Stimulated activated CD4-positive, alpha-beta T cell treated with anti-CD3 and anti-CD28 coated beads, Interleukin-1b, Interleukin-23, amount 100 ng/mL, for 1 hour (primary cell): ENCODE data around the gene TLE3.

Source experiments
- DNase-seq, 2 donors: peaks; one replicate each; pipeline ENCODE4 v3.0.0-alpha.2; 2020; ENCODE audit warnings: low read depth in 2 of 2

The TLE3 gene

DNA sequence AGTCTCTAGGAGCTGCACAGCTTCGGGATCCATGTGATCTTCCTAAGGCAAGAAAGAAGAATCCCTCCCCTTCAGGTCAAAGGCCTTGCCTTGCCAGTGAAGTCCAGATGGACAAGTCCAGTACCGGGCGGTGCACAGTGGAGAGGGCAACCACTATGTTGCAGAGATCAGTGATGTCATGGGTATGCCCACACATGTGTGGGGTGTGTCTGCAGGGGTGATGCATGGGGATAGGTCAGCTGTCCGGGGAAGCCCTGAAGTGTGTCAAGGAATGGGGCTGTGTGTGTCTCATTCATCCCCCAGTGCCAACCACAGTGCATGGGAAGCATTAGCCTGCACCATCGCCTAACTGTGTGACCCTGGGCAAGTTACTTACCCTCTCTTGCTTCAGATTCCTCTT is 66.5 kb downstream of the TLE3 start:
- DNase-seq, result no peak

DNA sequence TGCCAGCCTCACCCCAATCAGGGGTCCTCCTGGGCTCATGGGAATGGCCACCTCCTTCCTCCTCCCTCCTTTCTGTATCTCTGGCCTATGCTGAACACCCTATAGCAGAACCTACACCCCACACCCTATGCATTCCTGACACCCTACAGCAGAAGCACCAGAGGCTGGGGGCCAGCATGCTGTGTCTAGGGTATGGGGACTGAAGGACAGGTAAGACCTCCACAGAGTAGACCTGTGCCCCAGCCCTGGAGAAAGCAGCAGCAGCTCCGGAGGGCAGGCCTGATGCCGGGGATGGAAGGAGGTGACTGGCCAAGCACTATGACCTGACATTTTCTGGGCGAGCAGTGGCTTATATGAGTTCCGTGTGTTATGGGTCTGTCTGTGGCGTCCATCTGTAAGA is 66.9 kb downstream of the TLE3 start:
- DNase-seq, result no peak

DNA sequence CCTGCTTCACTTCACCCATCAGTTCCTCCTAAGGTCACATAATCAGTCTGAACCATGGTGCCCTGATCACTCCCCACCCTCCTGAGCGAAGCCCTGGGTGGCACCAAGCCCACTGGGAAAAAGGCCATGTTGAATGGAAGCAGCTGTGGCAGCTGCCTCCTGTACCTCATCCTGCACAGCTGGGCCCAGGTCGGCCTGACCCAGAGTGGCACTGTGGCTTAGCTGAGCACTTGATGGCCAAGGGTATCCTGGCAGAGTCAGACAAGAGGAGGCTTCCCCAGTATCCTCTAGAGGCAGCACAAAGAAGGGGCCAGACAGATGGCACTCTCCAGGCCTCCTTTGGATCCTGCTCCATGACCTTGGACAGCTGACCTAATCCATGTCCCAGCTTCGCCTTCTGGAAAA is 68.4 kb downstream of the TLE3 start:
- no peak for DNase-seq

GRCh38 chr15:70027518-70027917 is 70.2 kb downstream of the TLE3 start:
- DNase-seq, result no peak

DNA sequence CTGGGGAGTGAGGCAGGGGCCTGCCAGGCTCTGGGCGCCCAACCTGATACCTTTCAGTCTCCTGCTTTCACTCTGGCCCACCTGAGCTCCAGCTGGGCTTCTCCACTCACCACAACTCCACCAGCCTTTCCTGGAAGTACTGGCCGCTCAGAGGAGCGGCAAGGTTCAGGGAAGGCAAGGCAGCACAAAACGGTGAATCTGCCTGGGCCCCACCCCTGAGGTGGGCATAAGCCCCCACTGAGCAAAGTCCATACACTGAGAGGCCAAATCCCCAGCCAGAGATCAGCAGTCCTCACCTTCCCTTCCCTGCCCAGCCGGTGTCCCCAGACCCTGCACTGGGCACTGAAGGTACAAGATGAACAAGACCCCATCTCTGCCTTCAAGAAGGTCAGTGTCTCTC is 70.7 kb downstream of the TLE3 start:
- DNase-seq, result no peak

DNA sequence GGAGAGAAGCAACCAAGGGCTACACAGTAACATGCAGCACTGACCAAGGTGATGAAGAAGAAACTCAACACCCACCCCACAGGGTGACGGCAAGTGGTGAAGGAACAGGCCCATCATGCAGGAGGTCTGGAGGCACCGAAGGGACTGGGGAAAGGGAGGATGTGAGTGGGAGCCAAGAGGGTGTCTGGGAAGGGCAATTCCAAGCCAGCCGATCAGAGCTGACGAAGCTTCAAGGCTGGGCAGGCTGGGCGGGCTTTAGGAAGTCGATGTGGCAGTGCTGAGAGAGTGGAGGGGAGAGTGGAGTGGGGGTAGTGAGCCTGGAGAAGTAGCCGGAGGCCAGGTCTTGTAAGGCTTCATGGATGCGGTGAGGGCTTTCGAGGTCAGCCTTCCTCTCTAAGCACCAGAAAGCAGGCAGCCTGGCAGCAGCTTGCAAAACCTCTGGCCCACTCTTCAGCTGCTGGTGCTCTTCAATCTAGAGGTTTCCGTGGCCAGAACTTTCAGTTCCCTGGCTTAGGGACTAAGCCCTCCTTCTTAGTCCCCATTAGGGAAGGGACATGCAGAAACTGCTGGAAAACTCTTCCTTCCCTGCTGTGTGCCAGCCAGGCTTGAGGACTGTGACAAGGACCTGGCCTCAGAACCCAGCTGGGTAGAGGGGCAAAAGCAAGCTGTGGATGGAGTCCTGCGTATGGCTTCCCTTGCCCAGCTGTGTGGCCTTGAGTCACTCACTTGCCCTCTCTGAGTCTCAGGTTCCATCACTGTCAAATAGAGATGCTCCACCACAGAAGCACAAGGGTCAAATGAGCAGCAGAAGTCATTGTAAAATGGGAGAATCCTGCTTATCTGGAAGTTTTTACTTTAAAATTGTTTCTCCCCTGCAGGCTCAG is 72.1 kb downstream of the TLE3 start:
- DNase-seq, result no peak

GRCh38 chr15:70024521-70024920 is 73.2 kb downstream of the TLE3 start:
- no peak for DNase-seq

GRCh38 chr15:70023769-70024491 is 73.8 kb downstream of the TLE3 start:
- no peak for DNase-seq

- DNase-seq, result peak in 1 of 2 donors; percentile 19
Measured at GRCh38 chr15:70023064-70023768, 74.5 kb downstream of the TLE3 start.

DNA sequence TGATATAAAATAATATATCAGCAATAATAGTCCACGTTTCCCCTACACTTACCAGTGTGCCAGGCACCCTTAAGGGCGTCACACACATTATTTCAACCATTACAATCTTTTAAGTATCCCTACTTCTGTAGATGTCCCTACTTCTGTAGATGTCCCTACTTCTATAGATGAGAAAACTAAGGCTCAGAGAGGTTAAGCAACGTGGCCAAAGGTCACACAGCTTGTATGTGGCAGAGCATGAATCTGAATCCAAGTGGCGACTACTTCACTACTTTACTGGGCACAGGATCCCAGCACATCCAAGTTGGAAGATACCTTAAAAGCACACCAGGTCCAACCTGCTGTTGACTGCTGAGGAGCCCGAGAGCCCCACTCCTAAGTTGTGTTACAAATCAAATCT is 77.5 kb downstream of the TLE3 start:
- DNase-seq, result no peak

- DNase-seq, result no peak
Measured at GRCh38 chr15:70018646-70019600, 78.8 kb downstream of the TLE3 start.

- DNase-seq, result no peak
Measured at GRCh38 chr15:70017801-70018200, 79.9 kb downstream of the TLE3 start.

DNA sequence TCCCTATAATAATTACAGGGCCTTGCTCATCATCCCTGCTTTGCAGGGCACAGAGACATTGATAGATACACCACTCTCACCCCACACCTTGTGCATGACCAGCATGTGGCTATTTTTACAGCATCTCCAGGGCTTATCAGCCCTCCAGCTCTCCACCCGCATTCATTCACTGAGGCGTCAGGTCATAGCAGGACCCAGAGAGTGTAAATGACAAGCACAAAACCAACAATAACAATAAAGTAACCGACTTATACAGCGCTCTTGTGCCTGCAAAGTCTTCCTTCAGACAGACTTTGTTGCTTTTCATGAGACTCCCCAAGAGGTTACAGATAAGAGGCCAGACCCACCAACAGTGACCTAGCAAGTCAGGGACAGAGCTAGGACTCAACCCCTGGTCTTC is 80.7 kb downstream of the TLE3 start:
- no peak for DNase-seq

GRCh38 chr15:70016511-70016994 is 81.2 kb downstream of the TLE3 start:
- no peak for DNase-seq

DNA sequence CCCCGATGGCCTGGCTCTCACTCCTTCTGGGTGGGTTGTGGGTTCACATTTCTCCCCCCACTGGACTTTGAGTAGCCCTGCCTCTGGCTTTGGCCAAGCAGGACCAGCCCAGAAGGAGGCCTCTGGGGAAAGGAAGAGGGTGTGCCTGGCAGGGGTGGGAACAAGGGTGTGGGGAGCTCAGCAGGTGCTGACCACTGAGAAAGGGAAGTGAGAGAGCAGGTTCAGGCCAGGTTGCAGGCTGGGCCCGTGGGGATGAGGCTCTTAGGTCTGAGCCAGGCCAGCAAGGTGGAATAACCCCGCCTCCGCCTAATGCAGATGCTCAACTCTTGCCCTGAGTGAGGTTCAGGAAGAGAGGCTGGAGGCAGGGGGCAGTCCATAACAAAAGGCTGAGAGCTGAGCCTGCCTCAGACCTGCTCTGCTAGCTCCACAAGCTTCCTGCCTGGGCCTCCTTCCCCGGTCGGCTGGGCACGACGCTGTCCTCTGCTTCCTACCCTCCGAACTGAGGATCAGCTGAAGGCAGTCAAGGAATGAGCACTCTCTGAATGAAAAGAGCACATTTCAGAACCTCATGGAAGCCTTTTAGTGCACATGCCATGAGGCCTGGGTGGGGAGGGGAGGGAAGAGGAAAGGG is 82.7 kb downstream of the TLE3 start:
- DNase-seq, result no peak

DNA sequence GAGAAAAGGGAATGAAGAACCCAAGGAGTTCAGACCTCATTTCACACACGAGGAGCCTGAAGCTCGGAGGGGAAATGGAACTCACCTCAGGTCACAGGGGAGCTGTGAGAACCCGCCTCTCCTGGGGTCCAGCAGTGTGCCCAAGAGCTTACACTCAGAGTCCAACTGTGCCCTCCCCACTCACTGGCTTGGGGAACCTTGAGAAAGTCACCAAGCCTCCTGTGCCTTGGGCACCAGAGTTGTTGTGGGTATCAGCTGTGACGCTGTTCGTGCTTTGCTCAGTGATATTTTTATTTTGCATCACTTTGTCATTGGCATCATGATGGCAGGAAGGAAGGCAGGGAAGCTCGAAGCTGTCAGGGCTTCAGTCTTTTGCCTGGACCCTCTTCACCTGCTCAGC is 83.4 kb downstream of the TLE3 start:
- no peak for DNase-seq

- no peak for DNase-seq
Measured at GRCh38 chr15:70013656-70014313, 83.9 kb downstream of the TLE3 start.

DNA sequence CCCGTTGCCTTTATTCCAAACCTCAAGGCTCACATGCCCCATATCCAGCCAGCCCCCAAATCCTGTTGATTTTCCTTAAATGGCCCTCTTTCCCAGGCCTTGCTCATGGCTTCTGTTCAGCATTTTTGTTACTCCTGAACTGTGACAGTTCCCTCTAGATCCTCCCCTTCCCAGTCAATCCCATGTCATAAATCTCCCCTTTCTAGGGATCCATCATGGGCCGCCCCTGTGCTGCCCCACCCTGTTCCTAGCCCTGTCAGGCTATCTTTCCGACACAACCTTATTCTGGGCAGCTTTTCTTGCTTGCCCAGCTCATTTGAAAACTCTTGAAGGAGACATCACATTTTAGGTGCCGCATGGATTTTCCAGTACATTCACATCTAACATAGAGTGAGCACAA is 84.8 kb downstream of the TLE3 start:
- DNase-seq, result no peak

DNA sequence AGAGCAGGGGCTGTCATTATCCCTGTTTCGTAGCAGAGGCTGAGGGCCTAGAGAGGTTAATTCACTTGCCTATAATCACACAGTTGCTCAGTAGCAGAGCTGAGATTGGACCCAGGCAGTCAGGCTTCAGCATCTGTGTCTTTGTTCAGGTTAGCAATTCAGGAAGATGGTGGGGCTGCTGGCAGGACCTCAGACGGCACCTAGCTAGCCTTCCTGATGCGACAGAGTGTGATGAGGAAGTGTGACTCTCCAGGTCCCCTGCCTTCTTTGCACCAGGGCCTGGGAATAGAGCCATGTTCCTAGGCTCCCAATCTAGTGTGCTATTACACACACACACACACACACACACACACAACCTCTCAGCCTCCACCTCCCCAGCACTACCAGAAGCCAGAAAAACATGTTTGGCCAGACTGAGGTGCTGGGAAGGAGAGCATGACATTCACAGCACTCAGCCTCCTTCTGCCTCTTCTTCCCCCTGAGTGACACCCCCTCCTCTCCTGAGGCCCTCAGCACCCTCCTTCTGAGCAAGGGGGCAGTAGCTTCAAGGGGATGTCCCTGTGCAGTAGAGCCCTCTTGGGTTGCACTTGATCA is 88.9 kb downstream of the TLE3 start:
- no peak for DNase-seq
